ENCODE data around the gene STAB1. TPM values are rescaled to one million over a fixed set of nuclear protein-coding genes. Genes with fewer than 3 reads are reported as not detected.

Gene STAB1, protein sequence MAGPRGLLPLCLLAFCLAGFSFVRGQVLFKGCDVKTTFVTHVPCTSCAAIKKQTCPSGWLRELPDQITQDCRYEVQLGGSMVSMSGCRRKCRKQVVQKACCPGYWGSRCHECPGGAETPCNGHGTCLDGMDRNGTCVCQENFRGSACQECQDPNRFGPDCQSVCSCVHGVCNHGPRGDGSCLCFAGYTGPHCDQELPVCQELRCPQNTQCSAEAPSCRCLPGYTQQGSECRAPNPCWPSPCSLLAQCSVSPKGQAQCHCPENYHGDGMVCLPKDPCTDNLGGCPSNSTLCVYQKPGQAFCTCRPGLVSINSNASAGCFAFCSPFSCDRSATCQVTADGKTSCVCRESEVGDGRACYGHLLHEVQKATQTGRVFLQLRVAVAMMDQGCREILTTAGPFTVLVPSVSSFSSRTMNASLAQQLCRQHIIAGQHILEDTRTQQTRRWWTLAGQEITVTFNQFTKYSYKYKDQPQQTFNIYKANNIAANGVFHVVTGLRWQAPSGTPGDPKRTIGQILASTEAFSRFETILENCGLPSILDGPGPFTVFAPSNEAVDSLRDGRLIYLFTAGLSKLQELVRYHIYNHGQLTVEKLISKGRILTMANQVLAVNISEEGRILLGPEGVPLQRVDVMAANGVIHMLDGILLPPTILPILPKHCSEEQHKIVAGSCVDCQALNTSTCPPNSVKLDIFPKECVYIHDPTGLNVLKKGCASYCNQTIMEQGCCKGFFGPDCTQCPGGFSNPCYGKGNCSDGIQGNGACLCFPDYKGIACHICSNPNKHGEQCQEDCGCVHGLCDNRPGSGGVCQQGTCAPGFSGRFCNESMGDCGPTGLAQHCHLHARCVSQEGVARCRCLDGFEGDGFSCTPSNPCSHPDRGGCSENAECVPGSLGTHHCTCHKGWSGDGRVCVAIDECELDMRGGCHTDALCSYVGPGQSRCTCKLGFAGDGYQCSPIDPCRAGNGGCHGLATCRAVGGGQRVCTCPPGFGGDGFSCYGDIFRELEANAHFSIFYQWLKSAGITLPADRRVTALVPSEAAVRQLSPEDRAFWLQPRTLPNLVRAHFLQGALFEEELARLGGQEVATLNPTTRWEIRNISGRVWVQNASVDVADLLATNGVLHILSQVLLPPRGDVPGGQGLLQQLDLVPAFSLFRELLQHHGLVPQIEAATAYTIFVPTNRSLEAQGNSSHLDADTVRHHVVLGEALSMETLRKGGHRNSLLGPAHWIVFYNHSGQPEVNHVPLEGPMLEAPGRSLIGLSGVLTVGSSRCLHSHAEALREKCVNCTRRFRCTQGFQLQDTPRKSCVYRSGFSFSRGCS (N-terminal part only)
- 277 and 404 TPM in 2 replicates for total RNA-seq

DNA sequence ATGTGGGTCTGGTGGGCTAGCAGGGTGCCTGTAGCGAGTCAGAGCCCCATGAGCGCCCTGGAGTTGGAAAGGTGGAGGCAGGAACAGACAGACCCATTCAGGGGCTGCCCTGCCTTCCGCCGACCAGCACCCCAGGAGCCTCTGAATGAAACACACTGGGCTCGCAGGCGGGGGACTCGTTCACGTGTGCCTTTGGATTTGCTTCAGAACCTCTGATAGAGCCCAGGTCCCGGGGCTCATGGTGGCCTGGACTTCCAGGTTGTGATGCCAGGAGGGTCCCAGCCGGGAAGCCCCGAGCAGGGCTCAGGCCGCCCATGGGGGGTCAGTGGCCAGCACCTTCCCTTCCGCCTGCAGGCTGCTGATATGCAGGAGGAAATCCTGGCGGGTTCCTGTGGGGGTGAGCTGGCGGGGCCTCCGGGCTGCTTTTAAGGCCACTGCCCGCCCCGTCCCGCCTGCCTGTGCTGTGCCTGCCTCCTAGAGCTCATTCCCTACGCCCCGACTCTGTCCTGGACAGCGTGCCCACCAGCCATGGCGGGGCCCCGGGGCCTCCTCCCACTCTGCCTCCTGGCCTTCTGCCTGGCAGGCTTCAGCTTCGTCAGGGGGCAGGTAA is at the start of gene STAB1:
STAB1 (plus strand) TSS at position 453 of the 610 bp plus-strand sequence; CDS start at position 529, 76 bp downstream.
- DNase-seq (ENCODE audit: extremely low read depth, low read depth, low spot score) = no peak

GRCh38 chr3:52446042-52446441 is 49.1 kb upstream of the STAB1 start:
- no peak for DNase-seq (ENCODE audit: extremely low read depth, low read depth, low spot score)

GRCh38 chr3:52446631-52447511 is 48.3 kb upstream of the STAB1 start:
- no peak for DNase-seq (ENCODE audit: extremely low read depth, low read depth, low spot score)

DNA sequence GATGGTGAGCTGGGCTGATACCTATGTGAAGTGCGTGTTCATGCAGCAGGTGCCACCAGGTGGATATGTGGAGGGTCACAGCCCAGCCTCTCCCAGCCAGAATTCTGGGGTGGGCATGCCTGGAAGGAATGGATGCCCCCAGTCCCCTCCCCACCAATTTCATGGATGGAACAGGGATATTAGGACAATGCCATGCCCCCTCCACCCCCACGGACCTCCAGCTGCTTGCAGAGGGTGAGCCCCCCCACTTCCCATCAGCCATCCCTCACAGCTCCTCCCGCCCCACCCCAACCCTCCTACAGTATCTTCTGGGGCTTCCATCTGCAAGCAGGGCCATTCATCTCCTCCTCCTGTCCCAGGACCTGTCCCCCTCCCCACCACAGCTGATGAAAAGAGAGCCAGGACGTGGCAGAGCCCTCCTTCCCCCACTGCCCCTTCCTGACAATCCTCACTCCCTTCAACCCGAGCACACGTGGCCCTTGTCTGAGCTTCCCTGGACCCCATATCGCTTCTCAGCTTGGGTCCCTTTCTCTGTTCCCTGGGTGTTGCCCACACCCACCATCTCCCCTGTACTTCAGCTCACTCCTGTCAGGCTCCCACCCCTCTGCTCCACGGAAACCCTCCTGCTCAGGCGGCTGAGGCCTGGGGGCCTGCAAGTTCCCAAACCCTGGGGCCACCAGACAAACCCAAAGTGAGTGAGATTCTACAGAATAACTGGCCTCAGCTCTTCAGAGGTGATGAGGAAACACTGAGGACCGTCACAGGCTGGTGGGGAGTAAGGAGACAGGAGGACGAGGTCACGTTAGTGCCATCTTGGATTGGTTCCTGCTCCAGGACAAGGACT is 47.4 kb upstream of the STAB1 start:
- DNase-seq (ENCODE audit: extremely low read depth, low read depth, low spot score) = no peak

- no peak for DNase-seq (ENCODE audit: extremely low read depth, low read depth, low spot score)
Measured at GRCh38 chr3:52450489-52451236, 44.5 kb upstream of the STAB1 start.

DNA sequence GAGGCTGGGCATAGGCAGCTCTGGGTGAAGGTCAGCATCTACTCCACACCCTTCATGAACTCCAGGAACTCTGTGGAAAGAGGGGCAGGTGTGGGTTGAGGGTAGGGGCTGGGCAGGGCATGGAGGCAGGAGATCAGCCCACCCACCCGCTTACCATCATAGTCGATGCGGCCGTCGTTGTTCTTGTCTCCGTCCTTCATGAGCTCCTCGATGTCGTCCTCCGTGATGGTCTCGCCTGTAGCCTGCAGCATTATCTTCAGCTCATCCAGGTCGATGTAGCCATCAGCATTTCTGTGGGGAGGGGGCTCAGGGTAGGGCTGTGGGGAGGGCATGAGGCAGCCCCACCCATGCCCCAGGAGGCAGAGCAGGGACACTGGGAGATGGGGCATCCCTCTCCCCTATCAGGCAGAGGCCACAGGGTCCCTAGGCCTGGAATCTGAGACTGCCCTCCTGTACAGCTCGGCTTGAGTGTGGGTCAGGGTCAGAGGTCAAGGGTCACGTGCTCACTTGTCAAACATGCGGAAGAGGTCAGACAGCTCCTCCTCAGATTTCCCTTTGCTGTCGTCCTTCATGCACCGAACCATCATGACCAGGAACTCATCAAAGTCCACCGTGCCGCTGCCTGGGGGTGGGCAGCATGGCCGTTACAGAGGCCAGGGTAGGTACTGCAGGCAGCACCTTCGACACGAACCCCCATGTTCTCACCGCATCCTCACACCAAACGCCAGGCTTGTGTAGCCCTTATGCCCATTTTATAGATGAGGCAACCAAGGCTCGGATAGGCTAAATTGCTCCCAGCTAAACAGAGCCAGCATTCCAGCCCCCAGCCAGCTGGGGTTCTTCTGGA is 43.7 kb upstream of the STAB1 start:
- no peak for DNase-seq (ENCODE audit: extremely low read depth, low read depth, low spot score)

GRCh38 chr3:52452126-52452525 is 43.0 kb upstream of the STAB1 start:
- no peak for DNase-seq (ENCODE audit: extremely low read depth, low read depth, low spot score)

- no peak for DNase-seq (ENCODE audit: extremely low read depth, low read depth, low spot score)
Measured at GRCh38 chr3:52452570-52453221, 42.4 kb upstream of the STAB1 start.

DNA sequence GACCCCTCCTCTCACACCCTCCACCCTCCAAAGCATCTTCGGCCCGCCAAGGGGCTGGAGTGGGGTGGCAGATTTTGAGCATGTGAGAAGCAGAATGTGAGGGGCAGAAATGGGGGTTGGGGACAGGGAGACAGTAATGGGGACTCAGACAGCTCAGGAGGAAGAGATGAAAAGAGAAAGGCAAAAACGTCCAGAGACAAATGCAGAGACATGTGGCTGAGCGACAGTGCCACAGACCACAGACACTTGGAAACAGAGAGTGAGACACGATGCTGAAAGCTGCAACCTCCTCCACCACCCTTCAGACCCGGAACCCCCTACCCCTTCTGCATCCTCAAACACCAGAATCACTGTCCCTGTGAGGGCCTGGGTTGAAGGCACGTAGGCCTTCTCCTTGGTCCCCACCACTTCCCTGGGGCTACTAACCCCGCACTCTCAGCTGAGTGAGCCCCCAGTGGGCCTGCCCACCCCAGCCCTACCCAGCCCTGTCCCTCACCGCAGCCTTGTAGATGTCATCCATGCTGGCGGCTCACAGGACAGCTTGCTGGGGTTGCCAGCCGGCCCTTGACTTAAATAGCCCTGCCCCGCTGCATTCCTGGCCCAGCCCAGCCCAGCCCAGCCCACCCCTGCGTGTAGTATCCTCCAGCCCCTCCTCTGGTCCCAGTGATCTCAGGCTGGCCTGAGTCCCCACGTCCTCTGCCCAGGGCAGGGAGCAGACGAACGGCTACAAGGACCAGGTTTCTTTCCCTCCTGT is 41.5 kb upstream of the STAB1 start, which contains the start of gene TNNC1:
TNNC1 (minus strand) TSS at position 546 of the 754 bp plus-strand sequence; CDS start at position 520, 26 bp downstream.
- DNase-seq (ENCODE audit: extremely low read depth, low read depth, low spot score) = no peak

DNA sequence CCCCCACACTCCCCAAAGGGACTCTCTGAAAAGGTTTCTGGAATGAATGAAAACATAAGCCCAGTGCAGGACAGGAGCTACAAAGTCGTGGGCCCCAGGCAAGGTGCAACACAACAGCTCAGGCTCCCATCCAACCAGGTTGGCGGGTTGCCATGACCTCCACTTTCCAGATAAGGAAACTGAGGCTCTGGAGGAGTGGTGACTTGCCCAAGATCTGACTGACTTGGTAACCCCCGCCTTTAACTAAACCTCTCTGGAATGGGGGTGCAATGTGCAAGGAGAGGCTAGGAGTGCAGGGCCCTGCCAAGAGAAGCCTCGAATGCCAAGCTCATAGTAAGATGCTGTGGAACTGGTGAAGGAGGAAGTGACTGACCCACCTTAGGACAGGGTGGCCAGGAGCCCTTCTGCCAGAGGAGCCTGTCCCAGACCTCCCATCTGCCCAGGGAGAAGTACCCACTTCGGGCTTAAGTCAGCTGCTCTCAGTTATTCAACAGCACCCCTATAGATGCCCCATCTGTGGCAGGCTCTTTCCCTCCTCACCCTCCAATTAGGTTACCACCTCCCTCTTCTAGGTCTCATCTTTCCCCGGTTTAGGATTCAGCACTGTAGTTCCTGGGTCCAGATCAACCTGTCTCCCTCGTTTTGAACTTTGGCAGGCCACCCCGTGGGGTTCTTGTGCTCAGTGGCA is 40.7 kb upstream of the STAB1 start:
- no peak for DNase-seq (ENCODE audit: extremely low read depth, low read depth, low spot score)

DNA sequence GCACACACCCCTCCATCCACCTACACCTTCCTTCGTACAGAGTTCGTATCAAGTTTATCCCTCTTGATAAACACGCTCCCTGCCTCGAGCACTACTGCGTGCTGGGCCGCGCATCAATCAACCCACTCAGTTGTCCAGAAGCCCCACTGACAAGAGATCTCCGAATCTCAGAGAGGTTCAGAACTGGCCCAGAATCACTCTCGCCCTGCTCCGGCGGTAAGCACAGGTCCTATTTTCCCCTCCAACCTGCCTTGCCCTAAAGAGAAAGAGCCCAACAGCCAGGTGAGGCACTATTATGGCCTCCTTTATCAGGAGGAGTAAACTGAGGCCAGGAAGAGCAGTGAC is 40.2 kb upstream of the STAB1 start:
- DNase-seq (ENCODE audit: extremely low read depth, low read depth, low spot score) = no peak

- DNase-seq (ENCODE audit: extremely low read depth, low read depth, low spot score) = no peak
Measured at GRCh38 chr3:52455283-52456168, 39.6 kb upstream of the STAB1 start, which contains the start of gene NISCH. TSS of gene NISCH (plus strand) at chr3:52455604. CDS start at chr3:52455642, 38 bp downstream.

- DNase-seq (ENCODE audit: extremely low read depth, low read depth, low spot score) = no peak
Measured at GRCh38 chr3:52456169-52456799, 38.9 kb upstream of the STAB1 start.

DNA sequence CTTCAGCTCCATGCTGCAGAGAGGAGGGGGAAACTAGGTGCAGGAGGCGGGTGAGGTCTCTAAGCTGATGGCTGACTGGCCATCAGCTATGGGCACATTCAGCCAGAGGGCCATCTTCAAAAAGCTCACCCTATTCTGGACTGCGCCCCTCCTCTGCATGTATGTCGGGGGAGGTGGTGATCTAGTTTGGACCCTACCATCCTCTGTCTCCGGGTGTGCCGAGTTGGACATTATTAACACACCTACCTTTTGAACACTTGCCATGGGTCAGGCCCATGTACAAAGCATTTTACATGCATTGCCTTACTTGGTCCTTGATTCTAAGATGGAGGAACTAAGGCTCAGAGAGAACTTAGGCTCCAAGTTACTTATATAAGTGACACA is 38.3 kb upstream of the STAB1 start:
- DNase-seq (ENCODE audit: extremely low read depth, low read depth, low spot score) = no peak

All from glomerular endothelial cell (primary cell).